Measurements from ENCODE around the gene CTNNAL1.
"Not testable (repeated sequence)": the region's sequence is repeated elsewhere in the genome, so short reads cannot be mapped to it uniquely, and the experiment has no call there.

CTNNAL1 gene

DNA sequence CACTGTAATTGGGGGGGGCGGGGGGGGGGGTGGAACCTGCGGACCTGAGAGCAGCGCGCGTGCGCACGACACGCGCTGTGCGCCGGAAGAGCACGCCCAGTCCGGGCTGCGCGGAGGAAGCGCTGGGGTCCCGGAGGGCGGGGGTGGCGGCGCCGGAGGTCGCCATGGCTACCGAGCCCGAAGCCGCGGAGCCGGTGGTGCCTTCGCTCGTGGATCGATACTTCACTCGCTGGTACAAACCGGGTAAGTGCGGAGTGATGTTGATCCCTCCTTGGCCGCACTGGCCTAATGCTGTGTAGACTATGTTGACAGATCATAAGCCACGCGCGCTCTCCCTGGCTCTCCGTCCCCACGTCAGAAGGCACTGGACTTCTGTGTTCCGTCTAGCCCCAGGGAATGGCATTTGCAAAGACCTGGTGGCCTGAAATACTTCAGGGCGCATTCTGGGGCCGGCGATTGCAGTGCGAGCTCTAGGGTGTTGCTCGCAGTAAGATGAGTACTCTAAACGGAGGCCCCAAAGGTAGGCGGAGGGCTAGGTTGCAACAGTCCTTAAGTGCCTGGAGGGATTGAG, 78.9 kb downstream of the CTNNAL1 start, which contains the start of gene ABITRAM:
Gene ABITRAM, plus strand, starts transcription at position 78 of the 571 bp plus-strand sequence. Its CDS starts 87 bp downstream, at position 165.
- TF ChIP-seq, protein P1, sequence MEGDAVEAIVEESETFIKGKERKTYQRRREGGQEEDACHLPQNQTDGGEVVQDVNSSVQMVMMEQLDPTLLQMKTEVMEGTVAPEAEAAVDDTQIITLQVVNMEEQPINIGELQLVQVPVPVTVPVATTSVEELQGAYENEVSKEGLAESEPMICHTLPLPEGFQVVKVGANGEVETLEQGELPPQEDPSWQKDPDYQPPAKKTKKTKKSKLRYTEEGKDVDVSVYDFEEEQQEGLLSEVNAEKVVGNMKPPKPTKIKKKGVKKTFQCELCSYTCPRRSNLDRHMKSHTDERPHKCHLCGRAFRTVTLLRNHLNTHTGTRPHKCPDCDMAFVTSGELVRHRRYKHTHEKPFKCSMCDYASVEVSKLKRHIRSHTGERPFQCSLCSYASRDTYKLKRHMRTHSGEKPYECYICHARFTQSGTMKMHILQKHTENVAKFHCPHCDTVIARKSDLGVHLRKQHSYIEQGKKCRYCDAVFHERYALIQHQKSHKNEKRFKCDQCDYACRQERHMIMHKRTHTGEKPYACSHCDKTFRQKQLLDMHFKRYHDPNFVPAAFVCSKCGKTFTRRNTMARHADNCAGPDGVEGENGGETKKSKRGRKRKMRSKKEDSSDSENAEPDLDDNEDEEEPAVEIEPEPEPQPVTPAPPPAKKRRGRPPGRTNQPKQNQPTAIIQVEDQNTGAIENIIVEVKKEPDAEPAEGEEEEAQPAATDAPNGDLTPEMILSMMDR (IDR thresholded peaks at IDR 0.05; ENCODE audit: borderline replicate concordance, insufficient read depth, low read depth, low read length) = no peak
- peak within 1 kb of the TSS; percentile 85 for H3K4me3 ChIP-seq (ENCODE audit: low read depth, low read length)

DNA sequence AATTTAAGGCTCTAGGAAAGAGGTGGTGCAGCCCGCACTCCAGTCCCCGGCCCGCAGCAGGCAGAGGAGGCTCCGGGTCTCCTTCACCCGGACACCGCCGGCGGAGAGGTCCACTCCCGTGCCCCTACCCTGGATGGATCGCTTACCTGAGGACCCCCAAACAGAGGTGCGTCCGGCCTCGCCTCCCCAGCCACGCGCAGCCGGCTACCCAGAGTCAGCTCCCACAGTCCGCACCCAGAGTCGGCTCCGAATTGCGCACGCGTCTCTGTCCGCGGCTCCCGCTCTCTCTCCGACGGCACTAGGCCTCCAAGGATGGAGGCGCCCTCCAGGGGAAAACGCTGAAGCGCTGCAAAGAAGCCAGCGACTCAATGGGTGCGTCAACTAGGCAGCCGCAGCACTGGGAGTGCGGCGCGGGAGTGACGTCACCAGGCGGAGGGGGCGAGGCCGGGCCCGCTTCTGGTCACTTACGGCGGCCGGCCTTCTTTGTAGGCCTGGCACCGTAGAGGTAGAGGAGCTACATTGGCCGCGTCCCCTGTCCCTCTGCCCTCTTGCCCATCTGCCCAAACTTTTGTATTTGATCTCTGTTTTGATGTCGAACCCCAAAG, 79.5 kb downstream of the CTNNAL1 start, which contains the start of gene ELP1:
Gene ELP1, minus strand, starts transcription at position 407 of the 605 bp plus-strand sequence. CDS start 2,978 bp downstream, outside the sequence.
- TF ChIP-seq, protein P1 (IDR thresholded peaks at IDR 0.05; ENCODE audit: borderline replicate concordance, insufficient read depth, low read depth, low read length) = peak; percentile 20; the same call in 1 of the 2 replicates
- peak within 1 kb of the TSS; percentile 85 for H3K4me3 ChIP-seq (ENCODE audit: low read depth, low read length)

DNA sequence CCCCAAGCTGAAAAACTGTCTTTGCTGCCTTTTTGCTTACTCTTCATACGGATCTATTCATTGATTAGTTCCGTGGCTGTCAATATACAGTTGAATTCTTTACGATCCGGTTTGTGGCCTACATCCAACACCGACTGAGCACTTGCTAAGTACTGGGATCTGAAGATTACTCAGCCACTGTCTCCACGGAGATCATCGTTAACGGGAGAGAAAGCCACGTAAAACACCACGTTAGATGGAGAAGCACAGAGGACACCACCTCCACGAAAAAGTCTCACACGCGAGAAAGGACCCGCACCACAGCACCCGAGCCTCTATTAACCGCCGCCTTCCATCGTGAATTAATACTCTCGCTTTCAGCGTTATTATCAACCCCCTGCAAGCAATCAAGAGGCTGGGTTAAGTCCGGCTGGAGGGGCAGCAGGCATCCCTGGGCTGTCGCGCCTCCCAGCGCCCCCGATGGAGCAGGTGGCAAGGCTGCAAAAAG, 80.0 kb downstream of the CTNNAL1 start:
- TF ChIP-seq, protein P1 (IDR thresholded peaks at IDR 0.05; ENCODE audit: borderline replicate concordance, insufficient read depth, low read depth, low read length) = no peak
- peak overlapping the region; percentile 85 for H3K4me3 ChIP-seq (ENCODE audit: low read depth, low read length)

- TF ChIP-seq, protein P1 (IDR thresholded peaks at IDR 0.05; ENCODE audit: borderline replicate concordance, insufficient read depth, low read depth, low read length) = no peak
- no peak overlapping the region for H3K4me3 ChIP-seq (ENCODE audit: low read depth, low read length)
Observed at GRCh38 chr9:108928386-108928785, 84.9 kb downstream of the CTNNAL1 start.

GRCh38 chr9:108924466-108924865, 88.8 kb downstream of the CTNNAL1 start:
- TF ChIP-seq, protein P1 (IDR thresholded peaks at IDR 0.05; ENCODE audit: borderline replicate concordance, insufficient read depth, low read depth, low read length) = no peak
- no peak overlapping the region for H3K4me3 ChIP-seq (ENCODE audit: low read depth, low read length)

- TF ChIP-seq, protein P1 (IDR thresholded peaks at IDR 0.05; ENCODE audit: borderline replicate concordance, insufficient read depth, low read depth, low read length) = no peak
- no peak overlapping the region for H3K4me3 ChIP-seq (ENCODE audit: low read depth, low read length)
Observed at GRCh38 chr9:108921200-108921599, 92.1 kb downstream of the CTNNAL1 start.

GRCh38 chr9:108920401-108920800, 92.9 kb downstream of the CTNNAL1 start:
- not testable (repeated sequence) for H3K4me3 ChIP-seq (ENCODE audit: low read depth, low read length)

All from GM12875 (cell line).